Activated CD8-positive, alpha-beta memory T cell treated with anti-CD3 and anti-CD28 coated beads for 1 hour (primary cell): ENCODE results near the gene TAGLN3.

Experiments
- DNase-seq, 2 donors: peaks; one replicate each; pipeline ENCODE4 v3.0.0-alpha.2; 2020; ENCODE audit warnings: low read depth in 1 of 2; ENCODE audit errors: extremely low read depth in 1 of 2

TAGLN3 gene

GRCh38 chr3:111998636-111999483 is at the start of gene TAGLN3:
Gene TAGLN3, plus strand, starts transcription at chr3:111998922. Its CDS starts 501 bp downstream, at chr3:111999423.
- no peak for DNase-seq

GRCh38 chr3:111949712-111950111 is 49.0 kb upstream of the TAGLN3 start:
- DNase-seq = no peak

- DNase-seq = no peak
These were observed 47.7 kb upstream of the TAGLN3 start for GRCh38 chr3:111951032-111951431.

GRCh38 chr3:111952086-111952485 is 46.6 kb upstream of the TAGLN3 start:
- no peak for DNase-seq

GRCh38 chr3:111952866-111953450 is 45.8 kb upstream of the TAGLN3 start:
- DNase-seq = no peak

DNA sequence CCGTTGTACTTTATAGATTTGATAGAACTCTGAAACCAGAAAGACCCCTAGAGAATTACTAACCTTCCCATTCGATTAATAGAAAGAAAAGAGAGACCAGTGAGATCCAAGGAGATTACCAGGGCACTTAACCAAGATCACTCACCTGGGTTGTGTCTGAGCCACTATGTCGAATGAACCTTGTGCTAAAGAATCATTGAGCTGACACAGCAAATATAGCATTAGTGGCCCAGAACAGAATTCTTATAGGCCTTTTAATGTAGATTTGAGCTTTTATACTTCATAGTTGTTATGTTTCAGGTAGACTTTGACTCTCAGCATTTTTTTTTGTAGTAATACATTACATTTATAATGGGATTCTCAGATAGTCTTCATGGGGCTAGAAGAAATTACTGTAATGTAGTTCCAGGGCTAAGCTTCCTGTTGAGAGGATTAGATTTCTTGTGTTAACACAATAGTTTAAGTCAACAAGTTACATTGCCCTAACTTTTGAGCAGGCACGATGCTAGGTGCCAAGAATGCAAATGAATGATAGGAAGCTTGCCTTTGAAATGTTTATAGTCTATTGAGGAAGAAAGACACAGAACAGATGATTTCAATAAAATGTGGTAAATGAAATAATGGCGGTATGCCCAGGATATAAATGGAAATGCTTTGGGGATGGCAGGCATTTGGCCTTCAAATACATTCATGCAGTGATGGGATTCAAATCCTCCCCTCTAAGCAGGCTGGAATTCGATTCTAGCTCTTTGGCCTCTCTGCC is 44.3 kb upstream of the TAGLN3 start:
- DNase-seq = no peak

DNA sequence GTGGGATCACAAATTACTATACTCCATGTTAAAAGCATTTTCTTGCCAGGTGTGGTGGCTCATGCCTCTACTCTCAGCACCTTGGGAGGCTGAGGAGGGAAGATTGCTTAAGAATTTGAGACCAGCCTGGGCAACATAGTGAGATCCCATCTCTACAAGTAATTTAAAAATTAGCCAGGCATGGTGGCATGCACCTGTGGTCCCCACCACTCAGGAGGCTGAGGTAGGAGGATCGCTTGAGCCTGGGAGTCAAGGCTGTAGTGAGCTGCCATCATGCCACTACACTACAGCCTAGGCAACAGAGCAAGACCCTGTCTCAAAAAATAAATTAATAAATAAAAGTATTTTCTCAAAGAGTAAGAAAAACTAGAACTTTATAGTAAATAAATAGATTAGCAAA is 42.8 kb upstream of the TAGLN3 start:
- DNase-seq = no peak

- DNase-seq = no peak
These were observed 42.3 kb upstream of the TAGLN3 start for GRCh38 chr3:111956449-111956848.

GRCh38 chr3:111956995-111957734 is 41.6 kb upstream of the TAGLN3 start:
- DNase-seq = no peak

GRCh38 chr3:111961461-111962164 is 37.1 kb upstream of the TAGLN3 start:
- DNase-seq = no peak

GRCh38 chr3:111963424-111963823 is 35.3 kb upstream of the TAGLN3 start:
- no peak for DNase-seq

DNA sequence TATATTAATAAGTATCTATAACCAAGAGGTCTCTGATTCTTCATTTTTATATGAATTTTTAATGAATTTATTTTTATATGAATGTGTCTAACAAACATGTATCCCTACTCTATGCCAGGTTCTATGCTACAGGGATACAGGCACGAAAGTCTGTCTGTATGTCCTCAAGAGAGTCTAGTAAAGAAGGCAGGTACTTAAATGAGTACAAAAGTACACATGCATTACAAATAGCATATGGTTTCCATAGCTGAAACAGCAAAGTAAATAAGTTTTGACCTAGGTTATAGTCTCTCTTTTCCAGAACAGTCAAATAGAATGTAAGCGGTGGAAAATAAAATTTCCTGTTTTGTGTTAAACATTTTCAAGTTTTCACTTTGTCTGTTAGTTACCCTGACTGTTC is 33.2 kb upstream of the TAGLN3 start:
- DNase-seq = no peak

DNA sequence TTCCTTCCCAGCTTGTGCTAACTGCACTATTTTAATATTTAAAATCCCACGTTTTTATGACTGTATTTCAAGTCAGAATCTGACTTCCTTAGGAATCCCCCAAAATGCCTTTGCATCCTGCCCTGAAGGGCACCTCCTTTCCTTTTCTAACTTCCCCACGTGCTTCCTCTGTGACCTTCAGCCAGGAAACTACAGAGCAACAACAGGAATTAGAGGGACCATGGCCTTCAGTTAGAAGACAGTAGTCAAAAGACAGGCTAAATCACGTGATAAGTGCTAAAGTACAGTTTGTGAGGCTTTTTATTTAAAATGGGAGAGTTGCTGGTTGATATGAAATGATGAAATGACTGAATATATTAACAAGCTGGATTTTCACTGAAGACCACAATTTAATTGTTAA is 31.7 kb upstream of the TAGLN3 start:
- DNase-seq = no peak

DNA sequence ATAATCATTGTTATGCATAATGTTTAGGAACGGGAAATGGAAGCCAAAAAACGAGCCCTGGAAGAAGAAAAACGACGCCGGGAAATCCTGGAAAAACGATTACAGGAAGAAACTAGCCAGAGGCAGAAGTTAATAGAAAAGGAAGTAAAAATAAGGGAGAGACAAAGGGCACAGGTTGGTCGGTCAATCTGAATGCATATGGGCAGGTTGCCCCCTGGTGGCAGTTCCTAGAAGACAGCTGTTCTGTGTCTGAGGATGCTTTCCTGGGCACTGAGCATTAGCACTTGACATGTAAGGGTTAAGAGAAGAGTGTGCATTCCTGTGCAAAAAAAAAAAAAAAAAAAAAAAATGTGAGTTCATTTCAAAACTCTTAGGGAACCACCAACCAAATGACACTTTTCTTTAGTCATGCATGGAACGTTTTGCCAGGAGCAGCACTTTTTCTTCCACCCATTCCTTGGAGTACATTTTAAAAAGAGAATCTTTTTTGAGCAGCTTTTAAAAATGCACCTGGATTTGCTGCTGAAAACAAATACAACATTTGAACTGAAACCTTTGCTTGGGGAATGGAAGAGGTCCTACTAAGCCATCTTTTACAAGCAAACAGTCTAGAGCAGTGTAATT is 31.0 kb upstream of the TAGLN3 start:
- peak; percentile 52 to 68 for DNase-seq

- DNase-seq = no peak
These were observed 30.2 kb upstream of the TAGLN3 start for GRCh38 chr3:111968319-111969054.

GRCh38 chr3:111970376-111970775 is 28.3 kb upstream of the TAGLN3 start:
- DNase-seq = no peak

DNA sequence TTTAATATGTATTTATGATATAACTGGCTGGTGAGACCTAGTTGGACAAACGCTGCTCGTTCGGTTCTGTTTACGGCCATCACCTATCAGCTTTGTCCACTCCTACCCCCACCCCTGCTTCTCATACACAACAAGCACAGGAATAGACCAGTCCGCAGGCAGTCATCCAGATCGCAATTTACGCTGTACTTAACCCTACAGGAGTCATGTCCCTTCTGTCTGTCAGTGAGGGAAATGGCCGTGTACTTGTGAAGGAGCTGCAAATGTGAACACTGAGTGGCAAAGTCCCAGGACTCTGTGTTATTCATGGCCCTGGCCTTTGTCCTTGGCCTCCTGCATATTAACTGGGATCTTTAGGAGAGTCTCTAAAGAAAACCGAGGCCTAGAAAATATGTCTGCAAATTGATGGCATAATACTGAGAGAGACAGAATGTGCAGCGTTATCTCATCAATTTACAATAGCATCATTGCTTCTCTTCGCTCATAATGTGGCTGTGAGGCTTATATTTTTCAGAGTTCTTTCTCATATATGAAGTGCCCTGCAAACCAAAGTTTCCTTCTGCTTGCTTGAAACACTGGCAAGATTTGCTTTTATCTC is 27.1 kb upstream of the TAGLN3 start:
- no peak for DNase-seq

DNA sequence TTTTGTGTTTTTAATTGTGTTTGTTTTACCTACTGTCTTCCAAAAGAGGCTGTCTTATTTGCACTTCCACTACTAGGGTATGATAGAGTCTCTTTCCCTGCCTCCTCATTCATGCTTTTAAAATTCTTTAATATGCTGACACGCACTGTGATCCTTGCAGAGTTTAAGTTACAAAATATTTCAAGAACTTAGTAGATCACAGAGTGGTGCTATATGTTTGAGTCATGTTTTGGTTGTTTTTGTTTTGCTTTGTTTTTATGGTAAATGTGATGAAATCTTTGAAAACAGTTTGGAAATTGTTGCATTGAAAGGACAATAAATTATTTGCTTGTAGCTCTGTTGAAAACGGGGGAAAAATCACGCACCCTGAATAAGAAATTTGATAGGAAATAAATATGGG is 25.8 kb upstream of the TAGLN3 start:
- DNase-seq = no peak

DNA sequence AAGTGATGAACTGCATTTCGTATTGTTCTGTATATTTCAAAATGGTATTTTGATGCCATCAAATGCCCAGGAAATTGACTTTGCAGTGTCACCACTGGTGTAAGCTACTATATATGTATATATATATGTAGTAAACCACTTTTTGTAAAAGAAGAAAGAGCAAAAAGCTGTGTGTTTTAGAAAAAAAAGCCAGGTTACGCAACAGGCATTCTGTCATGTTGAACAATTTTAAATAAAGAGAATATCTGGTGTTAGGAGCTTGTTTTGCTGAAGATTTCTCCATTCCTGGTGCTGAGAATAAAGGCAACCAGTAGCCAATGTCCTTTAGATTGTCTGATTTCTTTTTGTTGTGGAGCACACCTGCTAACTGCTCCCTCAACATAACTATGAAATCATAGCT is 23.6 kb upstream of the TAGLN3 start:
- no peak for DNase-seq
